GM23338 (cell line): Measurements from ENCODE around the gene EPB41L5. TPM values are rescaled to one million over a fixed set of nuclear protein-coding genes. Genes with fewer than 3 reads are reported as not detected.

Experiments
- ATAC-seq: fragments of 200-7000 bp; cut with Tn5 transposase; 3 replicates; pipeline ENCODE4 v1.9.1; 2020
- DNase-seq: peaks from one replicate; pipeline ENCODE4 v3.0.0-alpha.2; 2015; ENCODE audit warnings: low spot score
- H2AFZ ChIP-seq: fragments of 200-600 bp; sonication (generic); 2 replicates; pipeline ENCODE4 v1.8.0; 2016; ENCODE audit warnings: antibody characterized with exemption, mild to moderate bottlenecking, moderate library complexity
- H3F3A ChIP-seq: fragments of 200-600 bp; sonication (generic); replicated peaks from 2 replicates; pipeline ENCODE4 v1.8.0; 2017; ENCODE audit warnings: antibody characterized with exemption, mixed run types, low read depth
- H3K27ac ChIP-seq: fragments of 200-600 bp; sonication (generic); 2 replicates; pipeline ENCODE4 v1.6.1; 2016; ENCODE audit warnings: low read depth
- H3K27me3 ChIP-seq: fragments of 200-600 bp; sonication (generic); 2 replicates; pipeline ENCODE4 v1.8.0; 2016; ENCODE audit warnings: mild to moderate bottlenecking, mixed run types, moderate library complexity; ENCODE audit not compliant: insufficient read depth
- H3K36me3 ChIP-seq: fragments of 200-600 bp; sonication (generic); 2 replicates; pipeline ENCODE4 v1.8.0; 2016; ENCODE audit warnings: mild to moderate bottlenecking; ENCODE audit not compliant: insufficient read depth
- H3K4me1 ChIP-seq: fragments of 200-600 bp; sonication (generic); 2 replicates; pipeline ENCODE4 v1.8.0; 2016; ENCODE audit warnings: mild to moderate bottlenecking, moderate library complexity; ENCODE audit not compliant: insufficient read depth
- H3K4me2 ChIP-seq: fragments of 200-600 bp; sonication (generic); 2 replicates; pipeline ENCODE4 v1.7.1; 2017; ENCODE audit warnings: mixed run types
- H3K4me3 ChIP-seq: fragments of 200-600 bp; sonication (generic); 2 replicates; pipeline ENCODE4 v1.6.1; 2016; ENCODE audit warnings: mixed run types
- H3K79me2 ChIP-seq: fragments of 200-600 bp; sonication (generic); replicated peaks from 2 replicates; pipeline ENCODE4 v1.8.0; 2017; ENCODE audit warnings: mild to moderate bottlenecking; ENCODE audit not compliant: insufficient read depth
- H3K9me2 ChIP-seq: fragments of 200-600 bp; sonication (generic); 2 replicates; pipeline ENCODE4 v1.8.0; 2017; ENCODE audit not compliant: insufficient read depth
- H4K20me1 ChIP-seq: fragments of 200-600 bp; sonication (generic); replicated peaks from 2 replicates; pipeline ENCODE4 v1.8.0; 2017; ENCODE audit warnings: mild to moderate bottlenecking; ENCODE audit not compliant: insufficient read depth
- H3K27ac Mint-ChIP-seq: 2 replicates; pipeline ENCODE4 v1.8.0; 2020; ENCODE audit warnings: inconsistent platforms, mild to moderate bottlenecking, moderate library complexity, mixed read lengths
- H3K27me3 Mint-ChIP-seq: 3 replicates; pipeline ENCODE4 v1.8.0; 2022; ENCODE audit warnings: low read depth, mild to moderate bottlenecking, moderate library complexity, mixed read lengths, inconsistent platforms; ENCODE audit not compliant: insufficient read depth, poor library complexity
- H3K36me3 Mint-ChIP-seq: 3 replicates; pipeline ENCODE4 v1.8.0; 2021; ENCODE audit warnings: low read depth, mild to moderate bottlenecking, inconsistent platforms, moderate library complexity, mixed read lengths
- H3K4me1 Mint-ChIP-seq: 3 replicates; pipeline ENCODE4 v1.8.0; 2020; ENCODE audit warnings: mild to moderate bottlenecking, inconsistent platforms, mixed read lengths
- H3K4me3 Mint-ChIP-seq: 3 replicates; pipeline ENCODE4 v1.8.0; 2021; ENCODE audit warnings: moderate library complexity, mild to moderate bottlenecking, inconsistent platforms, mixed read lengths
- H3K9me3 Mint-ChIP-seq: 3 replicates; pipeline ENCODE4 v1.8.0; 2020; ENCODE audit warnings: moderate library complexity, mild to moderate bottlenecking, inconsistent platforms, mixed read lengths
- CREB1 ChIP-seq: fragments of 250-450 bp; sonication (Bioruptor Pico); IDR thresholded peaks from 2 replicates; pipeline ENCODE4 v1.5.0; 2020; ENCODE audit warnings: low read depth, mild to moderate bottlenecking, moderate library complexity
- ETS1 ChIP-seq: IDR thresholded peaks from 2 replicates; pipeline ENCODE4 v1.6.1; 2016; ENCODE audit warnings: antibody characterized with exemption
- EZH2 ChIP-seq: fragments of 200-600 bp; sonication (generic); IDR thresholded peaks from one replicate; pipeline ENCODE4 v1.8.0; 2017; ENCODE audit warnings: antibody characterized with exemption, mild to moderate bottlenecking, low read depth; ENCODE audit not compliant: unreplicated experiment
- EZH2phosphoT487 ChIP-seq: fragments of 200-600 bp; sonication (generic); IDR thresholded peaks from one replicate; pipeline ENCODE4 v1.8.1; 2018; ENCODE audit warnings: antibody characterized with exemption; ENCODE audit not compliant: unreplicated experiment
- JUNB ChIP-seq: IDR thresholded peaks from one replicate; pipeline ENCODE4 v1.6.1; 2016; ENCODE audit warnings: antibody characterized with exemption; ENCODE audit not compliant: unreplicated experiment
- NANOG ChIP-seq: IDR thresholded peaks from 2 replicates; pipeline ENCODE4 v1.6.1; 2016; ENCODE audit warnings: antibody characterized with exemption, borderline replicate concordance
- POLR2AphosphoS5 ChIP-seq: IDR thresholded peaks from 2 replicates; pipeline ENCODE4 v1.6.1; 2016; ENCODE audit warnings: antibody characterized with exemption, low read depth
- STAT1 ChIP-seq: IDR thresholded peaks from one replicate; pipeline ENCODE4 v1.6.1; 2016; ENCODE audit warnings: antibody characterized with exemption; ENCODE audit not compliant: unreplicated experiment
- ZNF114 ChIP-seq: fragments of 250-450 bp; sonication (Bioruptor Pico); IDR thresholded peaks from 2 replicates; pipeline ENCODE4 v1.5.0; 2020; ENCODE audit warnings: mild to moderate bottlenecking, moderate library complexity
- ZNF331 ChIP-seq: fragments of 250-450 bp; sonication (Bioruptor Pico); IDR thresholded peaks from 2 replicates; pipeline ENCODE4 v1.5.0; 2020; ENCODE audit warnings: low read depth, mild to moderate bottlenecking, moderate library complexity
- polyA plus RNA-seq: library from polyadenylated mRNA; unstranded; fragments of >200 nt; fragmentation: Nextera tagmentation; extraction: Ambion mirVana; gene quantifications from 2 replicates; pipeline ENCODE4 v1.2.1, GENCODE V29; 2016
- total RNA-seq: library from RNA; depleted of rRNA; stranded (reverse); fragments of >200 nt; shearing (Covaris generic); gene quantifications from 2 replicates; pipeline ENCODE4 v1.2.3, GENCODE V29; 2014
- TF ChIP-seq, protein P1 (sequence below): IDR thresholded peaks from one replicate; pipeline ENCODE4 v1.6.1; 2018; ENCODE audit warnings: antibody characterized with exemption; ENCODE audit not compliant: unreplicated experiment
- TF ChIP-seq, protein P2 (sequence below), 2 experiments: fragments of 200-600 bp in 1 of 2; sonication (generic) in 1 of 2; conservative IDR thresholded peaks; 2 replicates each; pipeline versions ENCODE4 v1.5.1 to v1.6.1; 2016 to 2017; ENCODE audit warnings: antibody characterized with exemption in 2 of 2, low read depth in 2 of 2, mild to moderate bottlenecking in 2 of 2, moderate library complexity in 1 of 2
- TF ChIP-seq, protein P3 (sequence below): fragments of 250-450 bp; sonication (Bioruptor Pico); IDR thresholded peaks from 2 replicates; pipeline ENCODE4 v1.5.0; 2020; ENCODE audit warnings: mild to moderate bottlenecking, moderate library complexity

Gene EPB41L5
- total and polyA plus RNA-seq, 2 experiments from 2014 or later, result 15.5 to 35.4 TPM

DNA sequence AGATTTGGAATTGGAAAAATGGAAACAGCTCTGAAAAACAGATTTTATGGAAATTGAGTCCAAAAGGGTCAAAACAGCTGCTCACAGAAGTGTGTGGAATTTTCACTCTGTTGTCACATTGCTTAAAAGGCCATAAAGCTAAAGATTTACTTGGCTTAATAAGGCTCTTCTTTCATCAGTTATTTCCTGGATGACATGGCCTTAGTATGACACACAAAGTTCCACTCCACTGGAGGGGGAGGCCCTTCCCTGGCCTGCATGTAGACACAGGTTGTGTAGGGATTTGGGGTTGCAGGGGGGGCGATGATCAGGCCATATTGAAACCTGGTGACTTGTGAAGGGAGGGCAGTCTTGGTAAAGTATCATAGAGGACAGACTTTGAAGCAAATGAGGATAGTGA is 176.3 kb downstream of the EPB41L5 start:
- H3K9me3 Mint-ChIP-seq, result peaks cover 9% of the 10 kb centered on the region; the same call in 1 of the 3 replicates
- H3K4me1 Mint-ChIP-seq, result no peaks in the 10 kb centered on the region
- no peak for DNase-seq
- Histone ChIP-seq H4K20me1 (no peaks in the 10 kb centered on the region), H3K9me2 (no peaks in the 10 kb centered on the region), H3F3A (no peaks in the 10 kb centered on the region), H3K4me3 (no peak overlapping the region), H3K4me2 (no peak overlapping the region), H3K27me3 (no peaks in the 10 kb centered on the region), H2AFZ (no peak overlapping the region), H3K27ac (no peak overlapping the region), H3K79me2 (no peaks in the 10 kb centered on the region), H3K4me1 (no peaks in the 10 kb centered on the region), H3K36me3 (no peaks in the 10 kb centered on the region)
- no peak for ATAC-seq
- H3K27me3 Mint-ChIP-seq, result peaks cover 2% of the 10 kb centered on the region
- H3K27ac Mint-ChIP-seq, result no peak overlapping the region
- no peaks in the 10 kb centered on the region for H3K36me3 Mint-ChIP-seq
- H3K4me3 Mint-ChIP-seq, result no peak overlapping the region
- TF ChIP-seq, protein P1, sequence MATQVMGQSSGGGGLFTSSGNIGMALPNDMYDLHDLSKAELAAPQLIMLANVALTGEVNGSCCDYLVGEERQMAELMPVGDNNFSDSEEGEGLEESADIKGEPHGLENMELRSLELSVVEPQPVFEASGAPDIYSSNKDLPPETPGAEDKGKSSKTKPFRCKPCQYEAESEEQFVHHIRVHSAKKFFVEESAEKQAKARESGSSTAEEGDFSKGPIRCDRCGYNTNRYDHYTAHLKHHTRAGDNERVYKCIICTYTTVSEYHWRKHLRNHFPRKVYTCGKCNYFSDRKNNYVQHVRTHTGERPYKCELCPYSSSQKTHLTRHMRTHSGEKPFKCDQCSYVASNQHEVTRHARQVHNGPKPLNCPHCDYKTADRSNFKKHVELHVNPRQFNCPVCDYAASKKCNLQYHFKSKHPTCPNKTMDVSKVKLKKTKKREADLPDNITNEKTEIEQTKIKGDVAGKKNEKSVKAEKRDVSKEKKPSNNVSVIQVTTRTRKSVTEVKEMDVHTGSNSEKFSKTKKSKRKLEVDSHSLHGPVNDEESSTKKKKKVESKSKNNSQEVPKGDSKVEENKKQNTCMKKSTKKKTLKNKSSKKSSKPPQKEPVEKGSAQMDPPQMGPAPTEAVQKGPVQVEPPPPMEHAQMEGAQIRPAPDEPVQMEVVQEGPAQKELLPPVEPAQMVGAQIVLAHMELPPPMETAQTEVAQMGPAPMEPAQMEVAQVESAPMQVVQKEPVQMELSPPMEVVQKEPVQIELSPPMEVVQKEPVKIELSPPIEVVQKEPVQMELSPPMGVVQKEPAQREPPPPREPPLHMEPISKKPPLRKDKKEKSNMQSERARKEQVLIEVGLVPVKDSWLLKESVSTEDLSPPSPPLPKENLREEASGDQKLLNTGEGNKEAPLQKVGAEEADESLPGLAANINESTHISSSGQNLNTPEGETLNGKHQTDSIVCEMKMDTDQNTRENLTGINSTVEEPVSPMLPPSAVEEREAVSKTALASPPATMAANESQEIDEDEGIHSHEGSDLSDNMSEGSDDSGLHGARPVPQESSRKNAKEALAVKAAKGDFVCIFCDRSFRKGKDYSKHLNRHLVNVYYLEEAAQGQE, result no peak
- TF ChIP-seq, protein P2, sequence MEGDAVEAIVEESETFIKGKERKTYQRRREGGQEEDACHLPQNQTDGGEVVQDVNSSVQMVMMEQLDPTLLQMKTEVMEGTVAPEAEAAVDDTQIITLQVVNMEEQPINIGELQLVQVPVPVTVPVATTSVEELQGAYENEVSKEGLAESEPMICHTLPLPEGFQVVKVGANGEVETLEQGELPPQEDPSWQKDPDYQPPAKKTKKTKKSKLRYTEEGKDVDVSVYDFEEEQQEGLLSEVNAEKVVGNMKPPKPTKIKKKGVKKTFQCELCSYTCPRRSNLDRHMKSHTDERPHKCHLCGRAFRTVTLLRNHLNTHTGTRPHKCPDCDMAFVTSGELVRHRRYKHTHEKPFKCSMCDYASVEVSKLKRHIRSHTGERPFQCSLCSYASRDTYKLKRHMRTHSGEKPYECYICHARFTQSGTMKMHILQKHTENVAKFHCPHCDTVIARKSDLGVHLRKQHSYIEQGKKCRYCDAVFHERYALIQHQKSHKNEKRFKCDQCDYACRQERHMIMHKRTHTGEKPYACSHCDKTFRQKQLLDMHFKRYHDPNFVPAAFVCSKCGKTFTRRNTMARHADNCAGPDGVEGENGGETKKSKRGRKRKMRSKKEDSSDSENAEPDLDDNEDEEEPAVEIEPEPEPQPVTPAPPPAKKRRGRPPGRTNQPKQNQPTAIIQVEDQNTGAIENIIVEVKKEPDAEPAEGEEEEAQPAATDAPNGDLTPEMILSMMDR (conservative IDR thresholded peaks at IDR 0.05; ENCODE audit: low read depth in 2 of 2), result no peak
- TF ChIP-seq EZH2phosphoT487, result no peak
- no peak for TF ChIP-seq CREB1 (CRISPR knock-in tag)
- no peak for TF ChIP-seq ETS1
- no peak for TF ChIP-seq POLR2AphosphoS5
- no peak for TF ChIP-seq ZNF331 (CRISPR knock-in tag)
- no peak for TF ChIP-seq NANOG
- no peak for TF ChIP-seq EZH2
- TF ChIP-seq, protein P3, sequence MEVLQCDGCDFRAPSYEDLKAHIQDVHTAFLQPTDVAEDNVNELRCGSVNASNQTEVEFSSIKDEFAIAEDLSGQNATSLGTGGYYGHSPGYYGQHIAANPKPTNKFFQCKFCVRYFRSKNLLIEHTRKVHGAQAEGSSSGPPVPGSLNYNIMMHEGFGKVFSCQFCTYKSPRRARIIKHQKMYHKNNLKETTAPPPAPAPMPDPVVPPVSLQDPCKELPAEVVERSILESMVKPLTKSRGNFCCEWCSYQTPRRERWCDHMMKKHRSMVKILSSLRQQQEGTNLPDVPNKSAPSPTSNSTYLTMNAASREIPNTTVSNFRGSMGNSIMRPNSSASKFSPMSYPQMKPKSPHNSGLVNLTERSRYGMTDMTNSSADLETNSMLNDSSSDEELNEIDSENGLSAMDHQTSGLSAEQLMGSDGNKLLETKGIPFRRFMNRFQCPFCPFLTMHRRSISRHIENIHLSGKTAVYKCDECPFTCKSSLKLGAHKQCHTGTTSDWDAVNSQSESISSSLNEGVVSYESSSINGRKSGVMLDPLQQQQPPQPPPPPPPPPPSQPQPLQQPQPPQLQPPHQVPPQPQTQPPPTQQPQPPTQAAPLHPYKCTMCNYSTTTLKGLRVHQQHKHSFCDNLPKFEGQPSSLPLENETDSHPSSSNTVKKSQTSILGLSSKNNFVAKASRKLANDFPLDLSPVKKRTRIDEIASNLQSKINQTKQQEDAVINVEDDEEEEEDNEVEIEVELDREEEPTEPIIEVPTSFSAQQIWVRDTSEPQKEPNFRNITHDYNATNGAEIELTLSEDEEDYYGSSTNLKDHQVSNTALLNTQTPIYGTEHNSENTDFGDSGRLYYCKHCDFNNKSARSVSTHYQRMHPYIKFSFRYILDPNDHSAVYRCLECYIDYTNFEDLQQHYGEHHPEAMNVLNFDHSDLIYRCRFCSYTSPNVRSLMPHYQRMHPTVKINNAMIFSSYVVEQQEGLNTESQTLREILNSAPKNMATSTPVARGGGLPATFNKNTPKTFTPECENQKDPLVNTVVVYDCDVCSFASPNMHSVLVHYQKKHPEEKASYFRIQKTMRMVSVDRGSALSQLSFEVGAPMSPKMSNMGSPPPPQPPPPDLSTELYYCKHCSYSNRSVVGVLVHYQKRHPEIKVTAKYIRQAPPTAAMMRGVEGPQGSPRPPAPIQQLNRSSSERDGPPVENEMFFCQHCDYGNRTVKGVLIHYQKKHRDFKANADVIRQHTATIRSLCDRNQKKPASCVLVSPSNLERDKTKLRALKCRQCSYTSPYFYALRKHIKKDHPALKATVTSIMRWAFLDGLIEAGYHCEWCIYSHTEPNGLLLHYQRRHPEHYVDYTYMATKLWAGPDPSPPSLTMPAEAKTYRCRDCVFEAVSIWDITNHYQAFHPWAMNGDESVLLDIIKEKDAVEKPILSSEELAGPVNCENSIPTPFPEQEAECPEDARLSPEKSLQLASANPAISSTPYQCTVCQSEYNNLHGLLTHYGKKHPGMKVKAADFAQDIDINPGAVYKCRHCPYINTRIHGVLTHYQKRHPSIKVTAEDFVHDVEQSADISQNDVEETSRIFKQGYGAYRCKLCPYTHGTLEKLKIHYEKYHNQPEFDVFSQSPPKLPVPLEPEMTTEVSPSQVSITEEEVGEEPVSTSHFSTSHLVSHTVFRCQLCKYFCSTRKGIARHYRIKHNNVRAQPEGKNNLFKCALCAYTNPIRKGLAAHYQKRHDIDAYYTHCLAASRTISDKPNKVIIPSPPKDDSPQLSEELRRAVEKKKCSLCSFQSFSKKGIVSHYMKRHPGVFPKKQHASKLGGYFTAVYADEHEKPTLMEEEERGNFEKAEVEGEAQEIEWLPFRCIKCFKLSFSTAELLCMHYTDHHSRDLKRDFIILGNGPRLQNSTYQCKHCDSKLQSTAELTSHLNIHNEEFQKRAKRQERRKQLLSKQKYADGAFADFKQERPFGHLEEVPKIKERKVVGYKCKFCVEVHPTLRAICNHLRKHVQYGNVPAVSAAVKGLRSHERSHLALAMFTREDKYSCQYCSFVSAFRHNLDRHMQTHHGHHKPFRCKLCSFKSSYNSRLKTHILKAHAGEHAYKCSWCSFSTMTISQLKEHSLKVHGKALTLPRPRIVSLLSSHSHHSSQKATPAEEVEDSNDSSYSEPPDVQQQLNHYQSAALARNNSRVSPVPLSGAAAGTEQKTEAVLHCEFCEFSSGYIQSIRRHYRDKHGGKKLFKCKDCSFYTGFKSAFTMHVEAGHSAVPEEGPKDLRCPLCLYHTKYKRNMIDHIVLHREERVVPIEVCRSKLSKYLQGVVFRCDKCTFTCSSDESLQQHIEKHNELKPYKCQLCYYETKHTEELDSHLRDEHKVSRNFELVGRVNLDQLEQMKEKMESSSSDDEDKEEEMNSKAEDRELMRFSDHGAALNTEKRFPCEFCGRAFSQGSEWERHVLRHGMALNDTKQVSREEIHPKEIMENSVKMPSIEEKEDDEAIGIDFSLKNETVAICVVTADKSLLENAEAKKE (CRISPR knock-in tag), result no peak
- TF ChIP-seq STAT1, result no peak
- no peak for TF ChIP-seq ZNF114 (CRISPR knock-in tag)
- no peak for TF ChIP-seq JUNB
